H54 (cell line): Measurements from ENCODE around the gene USH2A.

Source experiments
- DNase-seq: peaks from one replicate; pipeline ENCODE4 v3.0.0; 2011; ENCODE audit warnings: low spot score, mixed read lengths; ENCODE audit not compliant: insufficient read length
- FAIRE-seq: peaks from 3 replicates; lab custom pipeline; 2011; peaks lifted over from hg19 to GRCh38; lab: Jason Lieb, UNC
- POLR2A ChIP-seq: IDR thresholded peaks from 2 replicates; pipeline ENCODE4 v1.6.1; 2011; ENCODE audit warnings: low read depth, mild to moderate bottlenecking, low read length

Gene USH2A

DNA sequence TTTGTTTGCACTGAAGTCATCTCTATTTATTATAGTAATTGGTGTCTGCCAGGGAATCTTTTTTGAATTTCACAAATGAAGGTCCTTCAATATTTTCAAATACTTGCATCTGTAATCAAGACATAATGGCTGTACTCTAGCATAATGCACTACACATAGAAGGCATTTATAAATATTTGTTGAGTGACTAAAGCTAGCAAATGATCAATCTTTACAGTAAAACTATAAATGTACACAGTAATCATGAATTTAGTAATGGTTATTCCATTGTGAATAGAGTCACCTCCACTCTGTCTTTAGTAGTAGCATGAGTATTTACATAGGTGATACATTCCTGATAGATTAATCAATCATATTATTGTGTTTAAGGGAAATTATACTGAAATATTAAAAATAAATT, 119.6 kb downstream of the USH2A start:
- FAIRE-seq (no peak), DNase-seq (no peak)
- no peak for TF ChIP-seq POLR2A

DNA sequence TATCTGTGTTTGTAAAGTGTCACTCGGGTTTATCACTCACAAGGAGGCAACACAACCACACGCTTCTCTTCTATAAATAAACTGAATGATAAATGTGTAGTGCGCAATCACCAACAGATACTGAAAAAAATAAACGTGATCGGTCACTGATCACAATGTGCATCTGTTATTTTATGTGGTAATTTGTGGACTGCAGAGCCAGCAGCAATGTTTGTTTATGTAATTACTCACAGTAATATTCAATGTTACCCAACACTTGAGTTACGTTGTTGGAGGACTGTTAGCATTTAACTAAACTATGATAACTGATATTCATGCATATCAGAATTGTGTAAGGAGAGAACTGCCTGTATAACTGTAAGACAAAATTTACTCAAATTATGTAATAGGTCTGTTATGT, 129.6 kb downstream of the USH2A start:
- no peak for TF ChIP-seq POLR2A
- FAIRE-seq: no peak
- no peak for DNase-seq

- DNase-seq (no peak), FAIRE-seq (no peak)
- TF ChIP-seq POLR2A: no peak
Measured at GRCh38 chr1:216290074-216290473, 133.2 kb downstream of the USH2A start.

GRCh38 chr1:216285052-216285451, 138.2 kb downstream of the USH2A start:
- TF ChIP-seq POLR2A: no peak
- DNase-seq (no peak), FAIRE-seq (no peak)

DNA sequence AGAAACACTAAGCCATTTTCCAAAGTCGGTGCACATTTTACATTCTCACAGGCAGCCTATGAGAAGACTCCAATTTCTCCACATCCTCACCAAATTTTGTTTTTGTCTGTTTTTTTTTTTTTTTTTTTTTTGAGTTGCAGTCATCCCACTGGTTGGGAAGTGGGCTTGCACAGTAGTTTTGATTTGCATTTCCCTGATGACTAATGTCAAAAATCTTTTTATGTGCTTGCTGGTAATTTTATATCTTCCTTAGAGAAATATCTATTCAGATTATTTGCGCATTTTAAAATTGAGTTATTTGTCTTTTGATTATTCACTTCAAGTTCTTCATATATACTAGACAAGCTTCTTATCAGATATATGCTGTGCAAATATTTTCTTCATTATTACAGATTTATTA, 141.5 kb downstream of the USH2A start:
- no peak for FAIRE-seq
- no peak for DNase-seq
- TF ChIP-seq POLR2A: no peak

- DNase-seq (no peak), FAIRE-seq (no peak)
- TF ChIP-seq POLR2A: no peak
Measured at GRCh38 chr1:216270086-216270773, 153.0 kb downstream of the USH2A start.

DNA sequence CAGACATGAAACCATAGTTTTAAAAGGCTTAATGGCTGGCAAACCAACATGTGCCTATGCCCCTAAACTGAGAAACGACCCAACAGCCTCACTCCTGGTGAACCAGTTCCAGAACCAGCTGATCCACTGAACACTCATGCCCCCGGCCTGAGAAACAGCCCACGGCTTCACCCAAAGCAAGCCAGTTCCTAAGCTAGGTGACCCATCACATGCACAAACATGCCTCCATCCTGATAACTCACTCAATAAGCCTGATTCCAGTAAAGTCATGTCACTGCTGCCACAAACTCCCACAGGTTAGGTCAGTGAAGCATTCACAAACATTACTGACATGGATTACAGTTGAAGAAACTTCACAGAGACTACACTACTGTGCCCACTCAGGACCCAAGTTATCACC, 161.6 kb downstream of the USH2A start:
- no peak for FAIRE-seq
- no peak for TF ChIP-seq POLR2A
- DNase-seq: no peak

DNA sequence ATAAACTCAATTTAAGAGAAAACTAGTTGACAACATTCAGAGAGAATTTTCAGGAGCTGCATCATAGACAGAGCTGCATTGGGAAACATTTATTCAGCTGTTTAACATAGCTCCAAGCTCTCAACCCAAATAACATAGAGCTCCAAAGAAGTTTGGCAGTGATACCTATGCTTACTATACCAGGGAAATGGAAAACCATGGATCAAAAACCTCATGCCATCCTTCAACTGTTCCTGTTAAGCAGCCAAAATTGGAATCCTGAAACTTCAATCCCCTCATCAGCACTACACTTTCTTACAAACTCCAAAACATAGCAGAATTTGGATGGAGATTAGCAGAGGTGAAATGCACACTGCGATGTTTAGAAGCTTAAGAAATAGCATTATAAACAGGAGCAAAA, 164.4 kb downstream of the USH2A start:
- no peak for FAIRE-seq
- TF ChIP-seq POLR2A: no peak
- DNase-seq: no peak

DNA sequence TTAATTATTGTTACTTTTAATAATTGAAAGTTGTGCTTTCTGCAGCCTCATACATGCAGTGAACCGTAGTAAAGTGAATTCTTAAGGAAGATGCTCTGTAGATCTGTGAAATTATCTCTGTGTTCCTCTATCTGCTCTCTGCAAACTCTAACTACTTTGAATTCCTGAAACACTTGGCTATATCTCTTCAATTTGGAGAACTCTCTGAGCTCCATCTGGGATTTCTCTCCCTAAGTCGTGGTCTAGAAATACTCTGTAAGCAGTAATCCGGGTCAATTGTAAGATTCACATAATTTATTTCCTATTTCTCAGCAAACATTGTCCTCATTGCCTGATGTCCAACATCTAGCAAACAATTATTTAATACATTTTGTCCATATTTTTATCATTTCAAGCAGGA, 164.9 kb downstream of the USH2A start:
- no peak for DNase-seq
- TF ChIP-seq POLR2A: no peak
- no peak for FAIRE-seq

GRCh38 chr1:216250861-216251260, 172.4 kb downstream of the USH2A start:
- TF ChIP-seq POLR2A: no peak
- DNase-seq (no peak), FAIRE-seq (no peak)

- TF ChIP-seq POLR2A: no peak
- FAIRE-seq (no peak), DNase-seq (no peak)
Measured at GRCh38 chr1:216248628-216249027, 174.6 kb downstream of the USH2A start.

DNA sequence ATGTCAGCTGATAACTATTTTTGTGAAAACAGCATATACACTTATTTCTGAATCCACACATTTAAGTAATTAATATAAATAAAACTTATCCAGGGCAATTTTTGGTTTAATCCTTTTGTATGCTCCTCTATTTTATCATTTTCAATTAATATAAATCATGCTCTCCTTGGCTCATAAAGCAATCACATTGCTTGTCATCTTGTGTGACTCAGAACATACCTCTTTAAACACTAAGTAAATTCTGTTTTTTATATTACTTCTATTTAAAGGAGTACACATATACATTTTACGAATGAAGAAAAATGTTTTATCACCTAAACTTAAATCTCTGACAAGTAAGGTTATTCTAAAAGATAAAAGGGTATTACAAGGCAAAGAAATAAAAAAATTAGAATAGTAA, 175.3 kb downstream of the USH2A start:
- FAIRE-seq (no peak), DNase-seq (no peak)
- no peak for TF ChIP-seq POLR2A

DNA sequence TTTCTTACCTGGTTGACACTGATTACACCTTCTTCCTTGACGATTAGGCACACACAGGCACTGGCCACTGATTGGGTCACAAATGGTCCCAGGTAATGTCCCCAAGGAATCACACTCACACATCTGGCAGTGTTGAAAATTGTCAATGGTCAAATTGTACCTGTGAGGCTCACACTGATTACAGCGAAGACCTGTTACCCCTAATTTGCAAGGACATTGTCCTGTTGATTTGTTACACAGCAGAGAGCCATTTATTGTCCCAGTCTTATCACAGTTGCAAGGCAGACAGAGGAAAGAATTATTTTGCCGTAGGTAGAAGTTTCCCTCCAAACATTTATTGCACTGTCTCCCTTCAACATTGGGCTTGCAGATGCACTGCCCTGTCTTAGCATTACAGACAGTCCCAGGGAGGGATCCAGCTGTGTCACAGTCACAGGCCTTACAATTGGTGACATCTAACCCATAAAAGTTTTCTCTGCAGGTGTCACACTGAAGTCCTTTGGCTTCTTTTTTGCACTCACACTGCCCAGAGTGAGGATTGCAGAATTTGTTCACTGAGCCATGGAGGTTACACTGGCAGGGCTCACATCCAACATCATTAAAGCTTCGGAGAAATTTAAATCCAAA, 176.6 kb downstream of the USH2A start:
- FAIRE-seq (no peak), DNase-seq (no peak)

DNA sequence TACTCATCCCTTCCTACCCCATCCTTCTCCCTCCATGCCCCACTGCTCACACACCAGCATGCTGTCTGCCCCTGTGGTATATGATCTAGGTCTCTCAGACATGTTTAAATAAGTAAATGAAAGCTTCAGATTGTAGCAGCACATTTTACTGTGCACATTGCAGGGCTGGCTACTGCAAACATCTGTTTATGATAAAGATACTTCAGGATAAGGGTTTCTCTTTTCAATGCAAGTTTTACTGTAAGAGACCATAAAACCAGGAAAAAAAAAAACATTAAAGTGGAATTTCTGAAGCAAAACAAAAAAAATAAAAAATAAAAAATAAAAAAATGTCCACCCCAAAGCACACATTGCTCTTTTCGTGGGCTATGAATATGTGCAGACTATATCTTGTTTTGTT, 184.4 kb downstream of the USH2A start:
- TF ChIP-seq POLR2A: no peak
- DNase-seq: no peak
- FAIRE-seq: no peak

More for the DNA sequence above, 176.6 kb downstream of the USH2A start:
- no peak for TF ChIP-seq POLR2A

GRCh38 chr1:216237927-216238542, 185.2 kb downstream of the USH2A start:
- no peak for TF ChIP-seq POLR2A
- no peak for DNase-seq
- FAIRE-seq: no peak
